Measurements from ENCODE around the gene NCOA1. TPM values are rescaled to one million over a fixed set of nuclear protein-coding genes. Genes with fewer than 3 reads are reported as not detected.

NCOA1 gene
- total RNA-seq, 1 donor from 2014 or later, result 20.1 TPM

- TF ChIP-seq, protein P1, sequence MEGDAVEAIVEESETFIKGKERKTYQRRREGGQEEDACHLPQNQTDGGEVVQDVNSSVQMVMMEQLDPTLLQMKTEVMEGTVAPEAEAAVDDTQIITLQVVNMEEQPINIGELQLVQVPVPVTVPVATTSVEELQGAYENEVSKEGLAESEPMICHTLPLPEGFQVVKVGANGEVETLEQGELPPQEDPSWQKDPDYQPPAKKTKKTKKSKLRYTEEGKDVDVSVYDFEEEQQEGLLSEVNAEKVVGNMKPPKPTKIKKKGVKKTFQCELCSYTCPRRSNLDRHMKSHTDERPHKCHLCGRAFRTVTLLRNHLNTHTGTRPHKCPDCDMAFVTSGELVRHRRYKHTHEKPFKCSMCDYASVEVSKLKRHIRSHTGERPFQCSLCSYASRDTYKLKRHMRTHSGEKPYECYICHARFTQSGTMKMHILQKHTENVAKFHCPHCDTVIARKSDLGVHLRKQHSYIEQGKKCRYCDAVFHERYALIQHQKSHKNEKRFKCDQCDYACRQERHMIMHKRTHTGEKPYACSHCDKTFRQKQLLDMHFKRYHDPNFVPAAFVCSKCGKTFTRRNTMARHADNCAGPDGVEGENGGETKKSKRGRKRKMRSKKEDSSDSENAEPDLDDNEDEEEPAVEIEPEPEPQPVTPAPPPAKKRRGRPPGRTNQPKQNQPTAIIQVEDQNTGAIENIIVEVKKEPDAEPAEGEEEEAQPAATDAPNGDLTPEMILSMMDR (conservative IDR thresholded peaks at IDR 0.05), result no peak
- Mint-ChIP-seq H3K9me3 (no peaks in the 10 kb centered on the region), H3K27ac (ENCODE audit: unreplicated experiment) (no peak overlapping the region), H3K4me1 (peaks cover 4% of the 10 kb centered on the region), H3K36me3 (ENCODE audit: low read depth) (no peaks in the 10 kb centered on the region), H3K27me3 (ENCODE audit: low read depth) (no peaks in the 10 kb centered on the region), H3K4me3 (no peak overlapping the region)
- no peak for DNase-seq (ENCODE audit: low read depth, low spot score)
Measured at GRCh38 chr2:24508878-24509277, 17.8 kb downstream of the NCOA1 start.

DNA sequence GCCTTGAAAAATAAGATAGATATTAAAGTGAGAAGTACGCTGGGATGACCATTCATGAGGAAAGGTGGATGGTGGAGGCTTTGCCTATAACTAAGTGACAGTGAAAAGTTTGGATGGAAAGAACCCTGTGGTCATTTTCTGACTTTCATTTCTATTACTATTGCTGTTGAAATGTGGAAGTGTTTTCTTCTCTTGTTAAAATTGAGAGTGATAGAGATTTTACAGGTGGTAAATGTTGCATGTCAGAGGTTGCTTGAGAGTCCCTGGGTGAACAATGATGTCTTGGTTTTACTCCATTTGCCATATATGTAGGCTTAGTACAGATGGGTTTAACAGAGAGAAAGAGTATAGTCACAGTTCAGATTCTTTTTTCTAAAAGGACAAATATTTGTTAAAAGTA lies 18.4 kb downstream of the NCOA1 start:
- DNase-seq (ENCODE audit: low read depth, low spot score), result no peak
- TF ChIP-seq, protein P1 (conservative IDR thresholded peaks at IDR 0.05), result no peak
- H3K36me3 Mint-ChIP-seq (ENCODE audit: low read depth), result no peaks in the 10 kb centered on the region
- H3K27me3 Mint-ChIP-seq (ENCODE audit: low read depth), result no peaks in the 10 kb centered on the region
- no peaks in the 10 kb centered on the region for H3K9me3 Mint-ChIP-seq
- H3K4me3 Mint-ChIP-seq, result no peak overlapping the region
- H3K4me1 Mint-ChIP-seq, result peaks cover 4% of the 10 kb centered on the region
- no peak overlapping the region for H3K27ac Mint-ChIP-seq (ENCODE audit: unreplicated experiment)

DNA sequence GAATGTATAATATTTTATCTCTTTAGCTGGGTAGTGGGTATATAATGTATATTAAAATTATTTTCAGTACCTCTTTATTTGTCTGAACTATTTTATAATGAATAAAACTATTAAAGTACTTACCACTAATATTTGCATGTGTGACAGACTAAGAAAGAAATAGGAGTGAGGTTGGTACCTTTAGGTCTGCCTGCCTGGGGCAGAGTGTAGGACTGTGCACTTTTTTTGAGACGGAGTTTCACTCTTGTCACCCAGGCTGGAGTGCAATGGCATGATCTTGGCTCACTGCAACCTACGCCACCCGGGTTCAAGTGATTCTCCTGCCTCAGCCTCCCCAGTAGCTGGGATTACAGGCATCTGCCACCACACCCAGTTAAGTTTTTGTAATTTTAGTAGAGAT lies 18.8 kb downstream of the NCOA1 start:
- no peak overlapping the region for H3K4me3 Mint-ChIP-seq
- peaks cover 4% of the 10 kb centered on the region for H3K4me1 Mint-ChIP-seq
- no peaks in the 10 kb centered on the region for H3K27me3 Mint-ChIP-seq (ENCODE audit: low read depth)
- no peak for DNase-seq (ENCODE audit: low read depth, low spot score)
- H3K36me3 Mint-ChIP-seq (ENCODE audit: low read depth), result no peaks in the 10 kb centered on the region
- no peak overlapping the region for H3K27ac Mint-ChIP-seq (ENCODE audit: unreplicated experiment)
- H3K9me3 Mint-ChIP-seq, result no peaks in the 10 kb centered on the region
- TF ChIP-seq, protein P1 (conservative IDR thresholded peaks at IDR 0.05), result no peak

DNA sequence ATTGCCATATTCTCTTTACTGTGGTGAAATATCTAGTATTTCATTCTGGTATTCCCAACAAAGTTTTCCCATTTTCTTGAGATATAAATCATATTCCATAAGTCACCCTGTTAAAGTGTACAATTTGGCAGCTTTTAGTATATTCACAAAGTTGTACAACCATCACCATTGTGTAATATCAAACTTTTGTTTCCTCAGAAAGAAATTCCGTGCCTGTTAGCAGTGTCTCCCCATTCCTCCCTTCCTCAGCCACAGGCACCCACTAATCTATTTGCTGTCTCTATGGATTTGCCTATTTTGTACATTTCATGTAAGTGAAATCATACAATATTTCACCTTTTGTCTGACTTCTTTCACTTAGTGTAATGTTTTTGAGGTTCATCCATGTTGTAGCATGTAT lies 19.7 kb downstream of the NCOA1 start:
- no peaks in the 10 kb centered on the region for H3K9me3 Mint-ChIP-seq
- H3K27me3 Mint-ChIP-seq (ENCODE audit: low read depth), result no peaks in the 10 kb centered on the region
- H3K4me3 Mint-ChIP-seq, result no peak overlapping the region
- no peak overlapping the region for H3K27ac Mint-ChIP-seq (ENCODE audit: unreplicated experiment)
- H3K4me1 Mint-ChIP-seq, result peaks cover 9% of the 10 kb centered on the region
- H3K36me3 Mint-ChIP-seq (ENCODE audit: low read depth), result no peaks in the 10 kb centered on the region
- no peak for DNase-seq (ENCODE audit: low read depth, low spot score)
- TF ChIP-seq, protein P1 (conservative IDR thresholded peaks at IDR 0.05), result no peak

DNA sequence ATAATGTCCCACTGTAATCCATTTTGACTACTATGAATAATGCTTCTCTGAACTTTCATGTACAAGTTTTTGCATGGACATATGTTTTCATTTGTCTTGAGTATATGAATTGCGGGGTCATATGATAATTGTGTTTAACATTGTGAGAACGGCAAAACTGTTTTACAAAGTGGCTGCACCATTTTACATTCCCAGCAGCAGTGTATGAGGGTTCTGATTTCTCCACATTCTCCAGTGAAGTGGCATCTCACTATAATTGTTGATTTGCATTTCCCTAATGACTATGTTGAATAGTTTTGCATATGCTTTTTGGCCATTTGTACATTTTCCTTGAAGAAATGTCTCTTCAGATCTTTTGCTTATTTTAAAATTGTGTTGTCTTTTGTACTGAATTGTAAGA lies 20.1 kb downstream of the NCOA1 start:
- H3K9me3 Mint-ChIP-seq, result no peaks in the 10 kb centered on the region
- no peak overlapping the region for H3K27ac Mint-ChIP-seq (ENCODE audit: unreplicated experiment)
- no peaks in the 10 kb centered on the region for H3K36me3 Mint-ChIP-seq (ENCODE audit: low read depth)
- H3K4me1 Mint-ChIP-seq, result peaks cover 9% of the 10 kb centered on the region
- H3K4me3 Mint-ChIP-seq, result no peak overlapping the region
- TF ChIP-seq, protein P1 (conservative IDR thresholded peaks at IDR 0.05), result no peak
- no peak for DNase-seq (ENCODE audit: low read depth, low spot score)
- no peaks in the 10 kb centered on the region for H3K27me3 Mint-ChIP-seq (ENCODE audit: low read depth)

- Mint-ChIP-seq H3K4me3 (no peak overlapping the region), H3K27me3 (ENCODE audit: low read depth) (no peaks in the 10 kb centered on the region), H3K4me1 (peaks cover 9% of the 10 kb centered on the region), H3K9me3 (no peaks in the 10 kb centered on the region), H3K27ac (ENCODE audit: unreplicated experiment) (no peak overlapping the region), H3K36me3 (ENCODE audit: low read depth) (no peaks in the 10 kb centered on the region)
- no peak for DNase-seq (ENCODE audit: low read depth, low spot score)
- TF ChIP-seq, protein P1 (conservative IDR thresholded peaks at IDR 0.05), result no peak
Measured at GRCh38 chr2:24511894-24512293, 20.8 kb downstream of the NCOA1 start.

All from neural crest cell (in vitro differentiated cells).